ENCODE data around the gene NAP1L5. TPM values are rescaled to one million over a fixed set of nuclear protein-coding genes. Genes with fewer than 3 reads are reported as not detected.

Gene NAP1L5
- total and polyA plus RNA-seq, 4 donors = 2.0 to 10.0 (median 2.9) TPM

DNA sequence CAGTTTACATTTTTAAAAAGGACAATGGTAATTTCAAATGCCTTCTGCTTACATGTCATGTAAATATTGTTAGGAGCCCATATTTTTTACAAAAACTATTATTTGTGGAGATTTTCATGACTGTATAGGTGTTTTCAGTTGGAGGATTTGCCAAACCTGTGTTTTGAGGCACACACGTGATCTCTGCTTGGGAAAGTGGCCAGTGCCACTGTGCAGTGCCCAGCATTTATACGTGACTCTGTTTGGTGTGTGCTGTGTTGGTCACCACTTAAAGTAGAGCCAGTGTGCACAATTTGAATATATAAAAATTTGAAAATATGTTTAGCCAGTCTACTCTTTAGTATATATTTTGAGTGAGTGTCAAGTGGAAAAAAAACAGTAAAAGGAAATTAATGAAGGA lies 26.8 kb upstream of the NAP1L5 start:
- Histone ChIP-seq H3K27me3 (ENCODE audit: control insufficient read depth in 4 of 4, insufficient read depth in 4 of 4, low read length in 3 of 4) (no peaks in the 10 kb centered on the region), H3K4me3 (ENCODE audit: low read depth in 1 of 3, low read length in 3 of 3) (no peak overlapping the region), H3K4me1 (ENCODE audit: control insufficient read depth in 4 of 4, insufficient read depth in 4 of 4, low read length in 3 of 4) (peaks cover 4 to 10% (median 8%) of the 10 kb centered on the region in 4 donors), H3K36me3 (ENCODE audit: control insufficient read depth in 4 of 4, insufficient read depth in 3 of 4, low read depth in 1 of 4, low read length in 3 of 4) (peaks cover 8 to 33% (median 26%) of the 10 kb centered on the region in 4 donors), H3K27ac (ENCODE audit: low read depth in 1 of 2, low read length in 2 of 2) (no peak overlapping the region), H3K9me3 (ENCODE audit: control insufficient read depth in 4 of 4, low read length in 3 of 4) (no peaks in the 10 kb centered on the region), H3K9ac (ENCODE audit: low read depth in 1 of 2, low read length in 2 of 2) (no peak overlapping the region)
- DNase-seq (ENCODE audit: low spot score) = no peak
- WGBS = 58% methylated on average over 2 of the region's 2 CpGs
- no peak for TF ChIP-seq TAF1 (conservative IDR thresholded peaks at IDR 0.05)
- TF ChIP-seq, protein P1, sequence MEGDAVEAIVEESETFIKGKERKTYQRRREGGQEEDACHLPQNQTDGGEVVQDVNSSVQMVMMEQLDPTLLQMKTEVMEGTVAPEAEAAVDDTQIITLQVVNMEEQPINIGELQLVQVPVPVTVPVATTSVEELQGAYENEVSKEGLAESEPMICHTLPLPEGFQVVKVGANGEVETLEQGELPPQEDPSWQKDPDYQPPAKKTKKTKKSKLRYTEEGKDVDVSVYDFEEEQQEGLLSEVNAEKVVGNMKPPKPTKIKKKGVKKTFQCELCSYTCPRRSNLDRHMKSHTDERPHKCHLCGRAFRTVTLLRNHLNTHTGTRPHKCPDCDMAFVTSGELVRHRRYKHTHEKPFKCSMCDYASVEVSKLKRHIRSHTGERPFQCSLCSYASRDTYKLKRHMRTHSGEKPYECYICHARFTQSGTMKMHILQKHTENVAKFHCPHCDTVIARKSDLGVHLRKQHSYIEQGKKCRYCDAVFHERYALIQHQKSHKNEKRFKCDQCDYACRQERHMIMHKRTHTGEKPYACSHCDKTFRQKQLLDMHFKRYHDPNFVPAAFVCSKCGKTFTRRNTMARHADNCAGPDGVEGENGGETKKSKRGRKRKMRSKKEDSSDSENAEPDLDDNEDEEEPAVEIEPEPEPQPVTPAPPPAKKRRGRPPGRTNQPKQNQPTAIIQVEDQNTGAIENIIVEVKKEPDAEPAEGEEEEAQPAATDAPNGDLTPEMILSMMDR (IDR thresholded peaks at IDR 0.05; ENCODE audit: low read depth, low read length, missing input control) = no peak
- TF ChIP-seq RAD21 (IDR thresholded peaks at IDR 0.05) = no peak
- TF ChIP-seq, protein P2, sequence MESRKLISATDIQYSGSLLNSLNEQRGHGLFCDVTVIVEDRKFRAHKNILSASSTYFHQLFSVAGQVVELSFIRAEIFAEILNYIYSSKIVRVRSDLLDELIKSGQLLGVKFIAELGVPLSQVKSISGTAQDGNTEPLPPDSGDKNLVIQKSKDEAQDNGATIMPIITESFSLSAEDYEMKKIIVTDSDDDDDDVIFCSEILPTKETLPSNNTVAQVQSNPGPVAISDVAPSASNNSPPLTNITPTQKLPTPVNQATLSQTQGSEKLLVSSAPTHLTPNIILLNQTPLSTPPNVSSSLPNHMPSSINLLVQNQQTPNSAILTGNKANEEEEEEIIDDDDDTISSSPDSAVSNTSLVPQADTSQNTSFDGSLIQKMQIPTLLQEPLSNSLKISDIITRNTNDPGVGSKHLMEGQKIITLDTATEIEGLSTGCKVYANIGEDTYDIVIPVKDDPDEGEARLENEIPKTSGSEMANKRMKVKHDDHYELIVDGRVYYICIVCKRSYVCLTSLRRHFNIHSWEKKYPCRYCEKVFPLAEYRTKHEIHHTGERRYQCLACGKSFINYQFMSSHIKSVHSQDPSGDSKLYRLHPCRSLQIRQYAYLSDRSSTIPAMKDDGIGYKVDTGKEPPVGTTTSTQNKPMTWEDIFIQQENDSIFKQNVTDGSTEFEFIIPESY (IDR thresholded peaks at IDR 0.05) = no peak
- TF ChIP-seq SP1 (IDR thresholded peaks at IDR 0.05) = no peak
- no peak for TF ChIP-seq HNF4A (conservative IDR thresholded peaks at IDR 0.05)
- no peak for TF ChIP-seq GABPA (IDR thresholded peaks at IDR 0.05 in 1 of 2, conservative IDR thresholded peaks at IDR 0.05 in 1 of 2)

DNA sequence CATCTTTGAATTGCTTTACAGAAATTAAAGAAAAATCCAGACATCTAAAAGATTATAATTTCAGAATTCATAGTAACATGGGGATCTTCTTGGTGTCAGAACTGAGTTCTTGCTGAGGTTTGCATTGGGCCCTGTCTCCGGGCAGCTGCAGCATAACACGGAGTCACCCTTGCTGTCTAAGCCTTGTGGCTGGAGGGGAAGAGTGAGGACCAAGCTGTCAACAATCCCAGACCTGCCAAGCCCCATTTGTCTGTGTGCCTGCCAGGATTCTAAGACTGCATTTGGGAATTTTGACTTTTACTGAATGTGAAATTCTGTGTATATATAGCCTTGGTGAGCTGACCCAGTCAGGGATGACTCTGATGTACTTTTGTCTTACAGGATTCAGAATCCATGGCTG lies 25.2 kb upstream of the NAP1L5 start:
- 94% methylated on average over 2 of the region's 2 CpGs for WGBS
- TF ChIP-seq, protein P3, sequence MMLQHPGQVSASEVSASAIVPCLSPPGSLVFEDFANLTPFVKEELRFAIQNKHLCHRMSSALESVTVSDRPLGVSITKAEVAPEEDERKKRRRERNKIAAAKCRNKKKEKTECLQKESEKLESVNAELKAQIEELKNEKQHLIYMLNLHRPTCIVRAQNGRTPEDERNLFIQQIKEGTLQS (IDR thresholded peaks at IDR 0.05) = no peak
- TF ChIP-seq HNF4G (IDR thresholded peaks at IDR 0.05) (no peak), RXRA (IDR thresholded peaks at IDR 0.05) (no peak), NR2F2 (IDR thresholded peaks at IDR 0.05) (no peak), HNF4A (conservative IDR thresholded peaks at IDR 0.05) (no peak), SP1 (IDR thresholded peaks at IDR 0.05) (no peak), EGR1 (IDR thresholded peaks at IDR 0.05; ENCODE audit: low read depth in 2 of 2) (no peak), YY1 (IDR thresholded peaks at IDR 0.05) (no peak), FOXA1 (IDR thresholded peaks at IDR 0.05) (no peak)
- TF ChIP-seq, protein P2 (IDR thresholded peaks at IDR 0.05) = no peak
- TF ChIP-seq, protein P1 (IDR thresholded peaks at IDR 0.05; ENCODE audit: low read depth, low read length, missing input control) = no peak
- TF ChIP-seq, protein P4, sequence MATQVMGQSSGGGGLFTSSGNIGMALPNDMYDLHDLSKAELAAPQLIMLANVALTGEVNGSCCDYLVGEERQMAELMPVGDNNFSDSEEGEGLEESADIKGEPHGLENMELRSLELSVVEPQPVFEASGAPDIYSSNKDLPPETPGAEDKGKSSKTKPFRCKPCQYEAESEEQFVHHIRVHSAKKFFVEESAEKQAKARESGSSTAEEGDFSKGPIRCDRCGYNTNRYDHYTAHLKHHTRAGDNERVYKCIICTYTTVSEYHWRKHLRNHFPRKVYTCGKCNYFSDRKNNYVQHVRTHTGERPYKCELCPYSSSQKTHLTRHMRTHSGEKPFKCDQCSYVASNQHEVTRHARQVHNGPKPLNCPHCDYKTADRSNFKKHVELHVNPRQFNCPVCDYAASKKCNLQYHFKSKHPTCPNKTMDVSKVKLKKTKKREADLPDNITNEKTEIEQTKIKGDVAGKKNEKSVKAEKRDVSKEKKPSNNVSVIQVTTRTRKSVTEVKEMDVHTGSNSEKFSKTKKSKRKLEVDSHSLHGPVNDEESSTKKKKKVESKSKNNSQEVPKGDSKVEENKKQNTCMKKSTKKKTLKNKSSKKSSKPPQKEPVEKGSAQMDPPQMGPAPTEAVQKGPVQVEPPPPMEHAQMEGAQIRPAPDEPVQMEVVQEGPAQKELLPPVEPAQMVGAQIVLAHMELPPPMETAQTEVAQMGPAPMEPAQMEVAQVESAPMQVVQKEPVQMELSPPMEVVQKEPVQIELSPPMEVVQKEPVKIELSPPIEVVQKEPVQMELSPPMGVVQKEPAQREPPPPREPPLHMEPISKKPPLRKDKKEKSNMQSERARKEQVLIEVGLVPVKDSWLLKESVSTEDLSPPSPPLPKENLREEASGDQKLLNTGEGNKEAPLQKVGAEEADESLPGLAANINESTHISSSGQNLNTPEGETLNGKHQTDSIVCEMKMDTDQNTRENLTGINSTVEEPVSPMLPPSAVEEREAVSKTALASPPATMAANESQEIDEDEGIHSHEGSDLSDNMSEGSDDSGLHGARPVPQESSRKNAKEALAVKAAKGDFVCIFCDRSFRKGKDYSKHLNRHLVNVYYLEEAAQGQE (IDR thresholded peaks at IDR 0.05) = no peak
- Histone ChIP-seq H3K4me1 (ENCODE audit: control insufficient read depth in 4 of 4, insufficient read depth in 4 of 4, low read length in 3 of 4) (peaks cover 4 to 18% (median 11%) of the 10 kb centered on the region in 4 donors), H3K27me3 (ENCODE audit: control insufficient read depth in 4 of 4, insufficient read depth in 4 of 4, low read length in 3 of 4) (no peaks in the 10 kb centered on the region), H3K9ac (ENCODE audit: low read depth in 1 of 2, low read length in 2 of 2) (no peak overlapping the region), H3K4me3 (ENCODE audit: low read depth in 1 of 3, low read length in 3 of 3) (no peak overlapping the region), H3K9me3 (ENCODE audit: control insufficient read depth in 4 of 4, low read length in 3 of 4) (no peaks in the 10 kb centered on the region), H3K36me3 (ENCODE audit: control insufficient read depth in 4 of 4, insufficient read depth in 3 of 4, low read depth in 1 of 4, low read length in 3 of 4) (peaks cover 6 to 20% (median 15%) of the 10 kb centered on the region in 4 donors), H3K27ac (ENCODE audit: low read depth in 1 of 2, low read length in 2 of 2) (no peak overlapping the region)
- no peak for DNase-seq (ENCODE audit: low spot score)
